Spleen (tissue), 13 donors: ENCODE results near the gene RHEB. TPM values are rescaled to one million over a fixed set of nuclear protein-coding genes. Genes with fewer than 3 reads are reported as not detected.

Experiments used
- DNase-seq: peaks from one replicate; pipeline ENCODE4 v3.0.0-alpha.2; 2020
- H3K27ac ChIP-seq, 8 donors: fragments of 200-600 bp; sonication (generic) in 7 of 8; 1 replicate in 4 of 8; 2 replicates in 4 of 8; pipeline versions ENCODE4 v1.5.0 to v1.8.0; 2016 to 2021; ENCODE audit warnings: inconsistent platforms in 4 of 8, mild to moderate bottlenecking in 4 of 8, moderate library complexity in 1 of 8
- H3K27me3 ChIP-seq, 7 donors: fragments of 200-600 bp; sonication (generic) in 6 of 7; replicated peaks in 1 of 7; 1 replicate in 4 of 7; 2 replicates in 3 of 7; pipeline versions ENCODE4 v1.5.0 to v1.8.0; 2016 to 2021; ENCODE audit warnings: inconsistent platforms in 3 of 7, mild to moderate bottlenecking in 1 of 7
- H3K36me3 ChIP-seq, 6 donors: fragments of 200-600 bp; sonication (generic) in 5 of 6; 1 replicate in 4 of 6; 2 replicates in 2 of 6; pipeline versions ENCODE4 v1.5.0 to v1.8.0; 2016 to 2021; ENCODE audit warnings: inconsistent platforms in 2 of 6
- H3K4me1 ChIP-seq, 6 donors: fragments of 200-600 bp; sonication (generic) in 5 of 6; 1 replicate in 3 of 6; 2 replicates in 3 of 6; pipeline versions ENCODE4 v1.5.0 to v1.8.0; 2016 to 2021; ENCODE audit warnings: inconsistent platforms in 3 of 6
- H3K4me3 ChIP-seq, 8 donors: fragments of 200-600 bp; sonication (generic) in 7 of 8; 1 replicate in 4 of 8; 2 replicates in 4 of 8; pipeline versions ENCODE4 v1.5.0 to v1.8.0; 2016 to 2021; ENCODE audit warnings: inconsistent platforms in 4 of 8, mild to moderate bottlenecking in 4 of 8, moderate library complexity in 2 of 8
- H3K9me3 ChIP-seq, 8 donors: fragments of 200-600 bp; sonication (generic) in 7 of 8; 1 replicate in 4 of 8; 2 replicates in 4 of 8; pipeline versions ENCODE4 v1.5.0 to v1.8.0; 2016 to 2021; ENCODE audit warnings: inconsistent platforms in 4 of 8
- POLR2A ChIP-seq, 3 donors: fragments of 450-650 bp; IDR thresholded peaks; one replicate each; pipeline ENCODE4 v1.5.1; 2017; ENCODE audit warnings: antibody characterized with exemption in 3 of 3, mild to moderate bottlenecking in 1 of 3
- POLR2AphosphoS5 ChIP-seq, 3 donors: sonication (generic); formaldehyde crosslinking; IDR thresholded peaks; one replicate each; pipeline ENCODE4 v1.5.1; 2017; ENCODE audit warnings: antibody characterized with exemption in 3 of 3
- WGBS, 5 donors: extraction: QIAGEN DNeasy Blood & Tissue Kit in 3 of 5; methylation state at CpG; one replicate each; pipeline versions ENCODE4 v1.1.5 to v1.1.7; 2013 to 2018; 5-methylcytosine and 5-hydroxymethylcytosine counted together
- intact Hi-C: fragments of 100-400 bp; cut with DNase I; formaldehyde crosslinking; loops from one replicate; pipeline ENCODE4 v1.15.0; 2023; ENCODE audit warnings: low total_unique reads
- long read RNA-seq, 2 donors: transcript quantifications; one replicate each; lab custom pipeline, GENCODE V29; 2026
- polyA plus RNA-seq, 3 donors: library from polyadenylated mRNA; stranded (reverse); fragments of 200-250 nt; gene quantifications; one replicate each; pipeline ENCODE4 v1.2.1, GENCODE V29; 2013
- total RNA-seq, 7 donors: library from RNA; depleted of rRNA in 3 of 7; stranded (reverse); fragments of >200 nt in 3 of 7; fragmentation: NEBNext Ultra II Directional in 4 of 7; extraction: Animal tissue kit (Norgen Biotek cat#: 25700) in 4 of 7; gene quantifications; one replicate each; pipeline versions ENCODE4 v1.1.0 to v1.2.1, GENCODE V29; 2016 to 2021
- TF ChIP-seq, protein P1 (sequence below), 11 experiments: fragments of 200-600 bp in 7 of 11; fragments of 450-650 bp in 4 of 11; sonication (generic) in 4 of 11; IDR thresholded peaks in 8 of 11; conservative IDR thresholded peaks in 3 of 11; 1 replicate in 7 of 11; 2 replicates in 4 of 11; pipeline versions ENCODE4 v1.4.0 to v1.8.0; 2016 to 2021; ENCODE audit warnings: antibody characterized with exemption in 11 of 11, inconsistent platforms in 4 of 11, mild to moderate bottlenecking in 1 of 11
- donor health status: healthy with polysubstance abuse.
- donor health status: DM: no; HTN: no; CAD: no; lungs with moderate emphysema.
- donor health status: DM: no; HTN: no; CAD: no.
- donor health status: Bipolar disorder and iron deficiency.
- donor health status: healthy.
- donor health status: DM: no; HTN: no; CAD: no.
- donor health status: DM: yes; HTN: yes; CAD: no.

The RHEB gene
- total RNA-seq (10 to 100 TPM; 63.6 to 89.9 (median 76.3) TPM), polyA plus RNA-seq (10 to 100 TPM; 42.3 to 75.1 (median 69.8) TPM)
- long read RNA-seq, donor 1, transcript RHEB-201 (8 exons, 2,075 nt), result major isoform, 63 of 64 reads
- long read RNA-seq, donor 1, partial matches to known transcripts, result 0 of 64 reads
- long read RNA-seq, donor 1, other reads (novel, unspliced or antisense), result 0 of 64 reads
- long read RNA-seq, donor 2, transcript RHEB-201 (8 exons, 2,075 nt), result major isoform, 43 of 43 reads
- long read RNA-seq, donor 2, partial matches to known transcripts, result 0 of 43 reads
- long read RNA-seq, donor 2, other reads (novel, unspliced or antisense), result 0 of 43 reads

DNA sequence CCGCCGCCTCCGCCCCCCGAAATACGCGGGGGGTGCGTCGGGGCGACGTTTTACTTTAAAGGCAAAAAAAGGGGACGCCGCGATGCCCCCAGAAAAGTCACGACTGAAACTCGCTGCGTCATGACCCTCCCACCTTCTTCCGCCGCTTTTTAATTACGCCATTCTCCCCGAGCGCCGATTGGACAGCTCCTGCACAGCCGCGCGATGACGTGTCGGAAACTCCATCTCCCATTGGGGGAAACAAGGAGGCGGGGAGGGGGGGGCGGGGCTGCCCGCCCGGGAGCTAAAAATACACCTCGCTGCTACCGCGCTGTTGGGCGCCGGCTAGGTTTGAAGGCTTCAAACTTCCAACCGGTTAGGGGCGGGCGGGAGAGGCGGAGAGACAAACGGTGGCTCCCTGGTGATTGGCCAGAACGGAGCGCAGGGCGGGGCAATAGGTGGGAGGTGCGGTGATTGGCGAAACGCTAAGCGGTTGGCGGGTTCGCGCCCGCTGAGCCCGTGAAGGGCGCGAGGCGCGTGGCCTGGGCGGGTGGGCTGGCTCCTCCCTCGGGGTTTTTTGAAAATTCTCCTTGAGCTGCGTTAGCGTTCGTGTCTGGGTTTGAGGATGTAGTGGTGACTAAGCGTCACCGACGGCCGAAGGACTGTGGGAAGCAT, at the start of gene RHEB:
Gene RHEB (minus strand): TSS at position 131 of the 654 bp plus-strand sequence. CDS start 384 bp downstream, outside the sequence.
- Histone ChIP-seq H3K4me3 (peak within 1 kb of the TSS; percentile 54 to 91 (median 68)), H3K9me3 (no peaks in the 10 kb centered on the region), H3K36me3 (no peaks in the 10 kb centered on the region), H3K27me3 (peaks cover 0 to 4% (median 0%) of the 10 kb centered on the region in 7 donors), H3K27ac (peak within 1 kb of the TSS; percentile 90 to 100 (median 99)), H3K4me1 (peaks cover 25 to 51% (median 44%) of the 10 kb centered on the region in 6 donors)
- WGBS, 5 donors, result 0 to 1% (median 0%) methylated on average over 18 to 58 of the region's 66 CpGs
- DNase-seq, result peak; percentile 99
- TF ChIP-seq POLR2A (IDR thresholded peaks at IDR 0.05), result no peak
- TF ChIP-seq, protein P1, sequence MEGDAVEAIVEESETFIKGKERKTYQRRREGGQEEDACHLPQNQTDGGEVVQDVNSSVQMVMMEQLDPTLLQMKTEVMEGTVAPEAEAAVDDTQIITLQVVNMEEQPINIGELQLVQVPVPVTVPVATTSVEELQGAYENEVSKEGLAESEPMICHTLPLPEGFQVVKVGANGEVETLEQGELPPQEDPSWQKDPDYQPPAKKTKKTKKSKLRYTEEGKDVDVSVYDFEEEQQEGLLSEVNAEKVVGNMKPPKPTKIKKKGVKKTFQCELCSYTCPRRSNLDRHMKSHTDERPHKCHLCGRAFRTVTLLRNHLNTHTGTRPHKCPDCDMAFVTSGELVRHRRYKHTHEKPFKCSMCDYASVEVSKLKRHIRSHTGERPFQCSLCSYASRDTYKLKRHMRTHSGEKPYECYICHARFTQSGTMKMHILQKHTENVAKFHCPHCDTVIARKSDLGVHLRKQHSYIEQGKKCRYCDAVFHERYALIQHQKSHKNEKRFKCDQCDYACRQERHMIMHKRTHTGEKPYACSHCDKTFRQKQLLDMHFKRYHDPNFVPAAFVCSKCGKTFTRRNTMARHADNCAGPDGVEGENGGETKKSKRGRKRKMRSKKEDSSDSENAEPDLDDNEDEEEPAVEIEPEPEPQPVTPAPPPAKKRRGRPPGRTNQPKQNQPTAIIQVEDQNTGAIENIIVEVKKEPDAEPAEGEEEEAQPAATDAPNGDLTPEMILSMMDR (IDR thresholded peaks at IDR 0.05 in 8 of 11, conservative IDR thresholded peaks at IDR 0.05 in 3 of 11), result peak in 1 of 11 experiments; percentile 10
- TF ChIP-seq POLR2AphosphoS5 (IDR thresholded peaks at IDR 0.05), result peak; percentile 60 to 78 (median 72)
- intact Hi-C loops, result no loop called here

- peaks cover 0 to 6% (median 0%) of the 10 kb centered on the region in 6 donors for H3K4me1 ChIP-seq
- no peak for TF ChIP-seq POLR2AphosphoS5 (IDR thresholded peaks at IDR 0.05)
- TF ChIP-seq, protein P1 (IDR thresholded peaks at IDR 0.05 in 8 of 11, conservative IDR thresholded peaks at IDR 0.05 in 3 of 11), result no peak
- no peak for TF ChIP-seq POLR2A (IDR thresholded peaks at IDR 0.05)
- intact Hi-C loops, result no loop called here
- peak overlapping the region in 1 of 8 donors; percentile 18 for H3K27ac ChIP-seq
- no peak overlapping the region for H3K4me3 ChIP-seq
- no peaks in the 10 kb centered on the region for H3K9me3 ChIP-seq
- DNase-seq, result no peak
- WGBS, 5 donors, result 58 to 85% (median 73%) methylated on average over 8 of the region's 8 CpGs
- no peaks in the 10 kb centered on the region for H3K27me3 ChIP-seq
- peaks cover 0 to 93% (median 25%) of the 10 kb centered on the region in 6 donors for H3K36me3 ChIP-seq
Measured at GRCh38 chr7:151566897-151567320, 47.2 kb upstream of the RHEB start.

DNA sequence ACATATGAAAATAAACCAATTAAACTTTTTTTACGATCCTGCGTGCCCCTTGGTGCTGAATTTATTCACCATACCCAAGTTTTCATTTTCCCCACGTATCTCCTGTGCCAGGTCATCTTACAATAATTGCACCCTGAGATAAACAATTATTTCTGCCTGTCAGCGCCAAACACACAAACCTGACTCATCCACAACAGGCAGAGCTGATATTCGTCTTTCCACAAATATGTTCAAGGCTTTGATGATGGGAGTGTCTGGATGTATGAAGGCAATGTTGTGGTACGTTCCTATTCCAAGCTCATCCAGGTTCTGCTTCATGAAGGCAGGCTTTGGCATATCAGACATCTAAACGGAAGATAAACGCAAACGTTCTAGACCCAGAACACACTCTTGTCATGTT, 45.8 kb upstream of the RHEB start:
- Histone ChIP-seq H3K4me3 (no peak overlapping the region), H3K36me3 (peaks cover 0 to 95% (median 32%) of the 10 kb centered on the region in 6 donors), H3K27ac (no peak overlapping the region), H3K27me3 (no peaks in the 10 kb centered on the region), H3K4me1 (peaks cover 0 to 6% (median 0%) of the 10 kb centered on the region in 6 donors), H3K9me3 (no peaks in the 10 kb centered on the region)
- 90 to 96% (median 92%) methylated on average over 9 of the region's 9 CpGs for WGBS, 5 donors
- TF ChIP-seq, protein P1 (IDR thresholded peaks at IDR 0.05 in 8 of 11, conservative IDR thresholded peaks at IDR 0.05 in 3 of 11), result no peak
- TF ChIP-seq POLR2A (IDR thresholded peaks at IDR 0.05) (no peak), POLR2AphosphoS5 (IDR thresholded peaks at IDR 0.05) (no peak)
- no peak for DNase-seq
- intact Hi-C loops, result no loop called here

GRCh38 chr7:151560243-151560642, 40.5 kb upstream of the RHEB start:
- TF ChIP-seq POLR2AphosphoS5 (IDR thresholded peaks at IDR 0.05), result no peak
- TF ChIP-seq POLR2A (IDR thresholded peaks at IDR 0.05), result no peak
- TF ChIP-seq, protein P1 (IDR thresholded peaks at IDR 0.05 in 8 of 11, conservative IDR thresholded peaks at IDR 0.05 in 3 of 11), result no peak
- Histone ChIP-seq H3K9me3 (no peaks in the 10 kb centered on the region), H3K36me3 (peaks cover 3 to 99% (median 63%) of the 10 kb centered on the region in 6 donors), H3K27ac (no peak overlapping the region), H3K4me3 (no peak overlapping the region), H3K27me3 (no peaks in the 10 kb centered on the region), H3K4me1 (no peaks in the 10 kb centered on the region)
- WGBS, 5 donors, result 88 to 91% (median 90%) methylated on average over 9 of the region's 9 CpGs
- intact Hi-C loops, result no loop called here
- DNase-seq, result no peak
